K562 (cell line): ENCODE data around the gene MAP3K7CL. TPM values are rescaled to one million over a fixed set of nuclear protein-coding genes. Genes with fewer than 3 reads are reported as not detected.

ENCODE experiments used
- ATAC-seq: fragments of 200-7000 bp; cut with Tn5 transposase; 3 replicates; pipeline ENCODE4 v1.9.1; 2020; ENCODE audit warnings: moderate library complexity
- BruUV-seq: library from RNA; stranded (reverse); fragments of 400-500 nt; replicated peaks from 2 replicates; lab custom pipeline; 2021; lab: Mats Ljungman, UMichigan
- CTCF ChIA-PET: fragments of 300-600 bp; formaldehyde crosslinking; extraction: SDS; loops from one replicate; lab custom pipeline; 2021; ENCODE audit warnings: low intra/inter-chr PET ratio; lab: Yijun Ruan, JAX
- POLR2A ChIA-PET: fragments of 300-600, 350-650 bp; sonication (Branson Sonifier 250); formaldehyde crosslinking; extraction: SDS; loops from one replicate; lab custom pipeline; 2021; ENCODE audit warnings: antibody characterized with exemption, inconsistent platforms; lab: Yijun Ruan, JAX
- DNase-seq, 4 experiments: peaks; one replicate each; pipeline versions ENCODE4 v3.0.0 to v3.0.0-alpha.2; 2011 to 2018; ENCODE audit warnings: low spot score in 3 of 4, mixed read lengths in 3 of 4; ENCODE audit errors: extremely low read depth in 1 of 4
- FAIRE-seq: peaks from 2 replicates; lab custom pipeline; 2011; peaks lifted over from hg19 to GRCh38; lab: Jason Lieb, UNC
- H2AFZ ChIP-seq: 2 replicates; pipeline ENCODE4 v1.6.0; 2011; ENCODE audit warnings: low read depth, low read length, control low read depth, inconsistent platforms
- H3K27ac ChIP-seq: fragments of 200-600 bp; 3 replicates; pipeline ENCODE4 v1.8.0; 2011; ENCODE audit warnings: low read depth, mild to moderate bottlenecking, control low read depth, inconsistent platforms, low read length, moderate library complexity, mixed read lengths; ENCODE audit errors: extremely low read depth
- H3K27me3 ChIP-seq, 2 experiments: fragments of 300-600 bp in 1 of 2; 2 replicates in 1 of 2; 3 replicates in 1 of 2; pipeline versions ENCODE4 v1.6.0 to v1.8.0; 2011; ENCODE audit warnings: inconsistent platforms in 2 of 2, low read length in 2 of 2, mild to moderate bottlenecking in 1 of 2, mixed read lengths in 1 of 2, moderate library complexity in 1 of 2; ENCODE audit not compliant: control insufficient read depth in 2 of 2, insufficient read depth in 2 of 2
- H3K36me3 ChIP-seq: fragments of 300-600 bp; 3 replicates; pipeline ENCODE4 v1.8.0; 2011; ENCODE audit warnings: mild to moderate bottlenecking, low read length, inconsistent platforms; ENCODE audit not compliant: control insufficient read depth, insufficient read depth
- H3K4me1 ChIP-seq, 2 experiments: fragments of 200-600 bp in 1 of 2; replicated peaks in 1 of 2; 2 replicates in 1 of 2; 3 replicates in 1 of 2; pipeline versions ENCODE4 v1.5.1 to v1.8.0; 2011; ENCODE audit warnings: inconsistent platforms in 2 of 2, low read length in 2 of 2, mild to moderate bottlenecking in 1 of 2, mixed read lengths in 1 of 2, moderate library complexity in 1 of 2; ENCODE audit not compliant: control insufficient read depth in 2 of 2, insufficient read depth in 2 of 2
- H3K4me2 ChIP-seq: 2 replicates; pipeline ENCODE4 v1.6.1; 2011; ENCODE audit warnings: low read length, control low read depth, inconsistent platforms, mixed read lengths; ENCODE audit not compliant: insufficient read depth
- H3K4me3 ChIP-seq: fragments of 200-600 bp; sonication (generic), shearing (Covaris generic); 2 replicates; pipeline ENCODE4 v1.5.1; 2016; ENCODE audit warnings: control low read depth, inconsistent platforms
- H3K79me2 ChIP-seq: fragments of 200-600 bp; 3 replicates; pipeline ENCODE4 v1.8.0; 2011; ENCODE audit warnings: low read length, inconsistent platforms; ENCODE audit not compliant: control insufficient read depth, insufficient read depth
- H3K9ac ChIP-seq, 2 experiments: 2 replicates each; pipeline versions ENCODE4 v1.6.0 to v1.6.1; 2011; ENCODE audit warnings: low read depth in 2 of 2, low read length in 2 of 2, control low read depth in 1 of 2, inconsistent platforms in 1 of 2, mild to moderate bottlenecking in 1 of 2, mixed read lengths in 1 of 2; ENCODE audit not compliant: insufficient read depth in 1 of 2
- H3K9me1 ChIP-seq: one replicate; pipeline ENCODE4 v1.6.0; 2011; ENCODE audit warnings: inconsistent platforms, mild to moderate bottlenecking, low read length, moderate library complexity; ENCODE audit not compliant: control insufficient read depth, insufficient read depth
- H3K9me3 ChIP-seq: replicated peaks from 2 replicates; pipeline ENCODE4 v1.5.1; 2011; ENCODE audit warnings: low read depth, low read length, inconsistent platforms; ENCODE audit not compliant: control insufficient read depth, insufficient read depth
- H4K20me1 ChIP-seq: replicated peaks from 2 replicates; pipeline ENCODE4 v1.6.1; 2011; ENCODE audit warnings: low read length, inconsistent platforms, mixed read lengths; ENCODE audit not compliant: control insufficient read depth, insufficient read depth
- BDP1 ChIP-seq: IDR thresholded peaks from 3 replicates; pipeline ENCODE4 v1.6.1; 2011; ENCODE audit not compliant: insufficient read length, insufficient read depth
- BRF2 ChIP-seq: IDR thresholded peaks from 3 replicates; pipeline ENCODE4 v1.6.1; 2011; ENCODE audit warnings: borderline replicate concordance, mild to moderate bottlenecking; ENCODE audit not compliant: insufficient read length, insufficient read depth
- E2F1 ChIP-seq: sonication (generic); formaldehyde crosslinking; IDR thresholded peaks from 2 replicates; pipeline ENCODE4 v1.8.1; 2023; ENCODE audit warnings: mild to moderate bottlenecking, missing genetic modification reagents, moderate library complexity
- FOXK1 ChIP-seq: sonication (generic); formaldehyde crosslinking; IDR thresholded peaks from 2 replicates; pipeline ENCODE4 v1.8.0; 2022; ENCODE audit warnings: missing genetic modification reagents, mild to moderate bottlenecking, borderline replicate concordance
- STAT5A ChIP-seq: IDR thresholded peaks from 2 replicates; pipeline ENCODE4 v1.6.1; 2012; ENCODE audit warnings: low read length, inconsistent platforms, borderline replicate concordance
- ZNF512 ChIP-seq: IDR thresholded peaks from 2 replicates; pipeline ENCODE4 v1.6.1; 2016; ENCODE audit warnings: missing genetic modification characterization, missing compliant biosample characterization
- ZNF589 ChIP-seq: fragments of 200-800 bp; sonication (Bioruptor generic); IDR thresholded peaks from 2 replicates; pipeline ENCODE4 v1.6.1; 2016; ENCODE audit warnings: low read depth, missing genetic modification characterization, missing compliant biosample characterization
- ZNF75A ChIP-seq: fragments of 450-650 bp; formaldehyde crosslinking; IDR thresholded peaks from 2 replicates; pipeline ENCODE4 v1.4.0; 2020; ENCODE audit warnings: mild to moderate bottlenecking
- WGBS: fragments of 100-300 bp; shearing (Covaris generic); methylation state at CpG from one replicate; pipeline ENCODE4 v1.1.6; 2016; ENCODE audit warnings: low coverage, mixed read lengths; ENCODE audit not compliant: insufficient coverage; ENCODE audit errors: missing lambda C conversion rate; 5-methylcytosine and 5-hydroxymethylcytosine counted together
- in situ Hi-C: fragments of 300-500 bp; cut with MboI; formaldehyde crosslinking; loops from 4 replicates; pipeline ENCODE4 v1.15.0; 2018; ENCODE audit warnings: inconsistent platforms, mixed read lengths
- intact Hi-C: fragments of 100-400 bp; cut with micrococcal nuclease; formaldehyde crosslinking; loops from 2 replicates; pipeline ENCODE4 v1.14.2; 2022
- polyA plus RNA-seq, 8 experiments: library from polyadenylated mRNA; depleted of rRNA in 4 of 8; stranded (reverse) in 5 of 8; unstranded in 3 of 8; fragments of >200 nt; fragmentation: Nextera tagmentation in 2 of 8; fragmentation: Illumina TruSeq in 1 of 8; extraction: Ambion mirVana in 2 of 8; extraction: Trizol in 1 of 8; gene quantifications; 2 replicates each; pipeline versions ENCODE4 v1.2.1 to v1.2.3, GENCODE V29; 2011 to 2014; ENCODE audit warnings: inconsistent platforms in 1 of 8, missing spikeins in 1 of 8
- total RNA-seq, 7 experiments: library from RNA; depleted of rRNA in 6 of 7; stranded (reverse); fragments of >200 nt in 6 of 7; fragmentation: Illumina TruSeq in 2 of 7; extraction: Trizol in 2 of 7; gene quantifications; 2 replicates each; pipeline versions ENCODE4 v1.2.1 to v1.2.3, GENCODE V29; 2011 to 2021; ENCODE audit warnings: low replicate concordance in 1 of 7

MAP3K7CL gene
- total and polyA plus RNA-seq, 9 of the 15 experiments (the other 6 are each of a cell fraction or from before 2014, with no cell fraction given) = 0.13 to 0.15 (median 0.14) TPM; not detected in 6

GRCh38 chr21:29114765-29115500 is 15.5 kb upstream of the MAP3K7CL start:
- Histone ChIP-seq H3K9me1 (no peaks in the 10 kb centered on the region), H3K27me3 (peaks cover 5 to 10% of the 10 kb centered on the region in 2 experiments; a peak in 2 of 5 replicates), H3K9me3 (no peaks in the 10 kb centered on the region), H4K20me1 (no peaks in the 10 kb centered on the region), H3K79me2 (no peaks in the 10 kb centered on the region), H3K4me3 (no peak overlapping the region), H3K9ac (no peak overlapping the region), H2AFZ (no peak overlapping the region), H3K27ac (no peak overlapping the region), H3K36me3 (no peaks in the 10 kb centered on the region), H3K4me2 (no peak overlapping the region), H3K4me1 (no peaks in the 10 kb centered on the region)
- FAIRE-seq = no peak
- WGBS = 3% methylated on average over 5 of the region's 5 CpGs
- TF ChIP-seq BRF2 = no peak
- TF ChIP-seq E2F1 (CRISPR knock-in tag) = no peak
- no peak for TF ChIP-seq ZNF512 (tag)
- no peak for TF ChIP-seq BDP1
- TF ChIP-seq ZNF589 (CRISPR knock-in tag) = no peak
- TF ChIP-seq STAT5A = no peak
- no peak for TF ChIP-seq ZNF75A (CRISPR knock-in tag)
- TF ChIP-seq FOXK1 (CRISPR knock-in tag) = no peak
- ChIA-PET CTCF (no interaction called here), POLR2A (interaction anchor here (1.0 to 1.8 kb wide), 5 partner anchors 10 to 256 kb away, joined by 3 to 5 read pairs (median 4); no protein-coding TSS in a partner anchor)
- no peak for ATAC-seq
- in situ Hi-C loops (loop anchor here (25.0 kb wide), 1 partner anchor 1972 kb away; no protein-coding TSS in a partner anchor), intact Hi-C loops (no loop called here)
- BruUV-seq = no TSS peak
- DNase-seq = no peak
